ENCODE data around the gene KIAA1671.
A peak's percentile ranks its signal among the peaks of the same experiment; 100 is the strongest.

The KIAA1671 gene

DNA sequence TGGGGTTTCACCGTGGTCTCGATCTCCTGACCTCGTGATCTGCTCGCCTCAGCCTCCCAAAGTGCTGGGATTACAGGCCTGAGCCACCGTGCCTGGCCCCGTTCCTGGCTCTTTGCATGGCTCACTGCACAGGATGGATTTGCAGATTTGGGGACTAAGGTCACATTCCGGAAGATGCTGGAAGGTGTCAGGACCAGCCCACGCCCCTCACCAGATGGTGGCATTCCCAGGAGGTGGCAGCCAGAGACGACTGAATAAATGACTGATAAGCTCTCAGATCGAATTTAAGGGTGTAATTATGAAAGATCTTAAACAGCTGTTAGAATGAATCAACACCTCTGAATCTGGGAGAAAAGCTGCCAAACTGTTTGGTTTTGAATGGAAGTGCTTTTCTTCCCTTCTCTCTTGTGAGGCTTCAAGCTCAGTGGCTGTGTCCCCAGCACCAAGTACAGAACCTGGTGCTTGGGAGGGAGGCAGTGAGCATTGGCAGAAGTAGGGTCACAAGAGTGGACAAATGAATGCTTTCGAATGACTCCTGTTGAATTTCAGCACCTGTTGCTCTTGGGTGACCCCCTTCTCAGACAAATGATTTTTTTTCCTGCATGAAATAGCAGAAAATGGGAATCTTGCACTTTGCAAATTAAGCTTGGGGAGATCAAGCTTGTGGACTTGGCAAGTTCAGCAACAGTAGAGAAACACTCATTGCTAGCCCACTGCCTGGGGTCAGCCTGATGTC lies 69.6 kb downstream of the KIAA1671 start:
- Mint-ChIP-seq H3K9me3 (peaks cover 23% of the 10 kb centered on the region), H3K4me1 (peaks cover 71% of the 10 kb centered on the region), H3K36me3 (ENCODE audit: low read depth) (peaks cover 27% of the 10 kb centered on the region), H3K4me3 (no peak overlapping the region), H3K27me3 (ENCODE audit: low read depth, poor library complexity) (no peaks in the 10 kb centered on the region), H3K27ac (peak overlapping the region; percentile 93)
- no peak for DNase-seq
- TF ChIP-seq, protein P1, sequence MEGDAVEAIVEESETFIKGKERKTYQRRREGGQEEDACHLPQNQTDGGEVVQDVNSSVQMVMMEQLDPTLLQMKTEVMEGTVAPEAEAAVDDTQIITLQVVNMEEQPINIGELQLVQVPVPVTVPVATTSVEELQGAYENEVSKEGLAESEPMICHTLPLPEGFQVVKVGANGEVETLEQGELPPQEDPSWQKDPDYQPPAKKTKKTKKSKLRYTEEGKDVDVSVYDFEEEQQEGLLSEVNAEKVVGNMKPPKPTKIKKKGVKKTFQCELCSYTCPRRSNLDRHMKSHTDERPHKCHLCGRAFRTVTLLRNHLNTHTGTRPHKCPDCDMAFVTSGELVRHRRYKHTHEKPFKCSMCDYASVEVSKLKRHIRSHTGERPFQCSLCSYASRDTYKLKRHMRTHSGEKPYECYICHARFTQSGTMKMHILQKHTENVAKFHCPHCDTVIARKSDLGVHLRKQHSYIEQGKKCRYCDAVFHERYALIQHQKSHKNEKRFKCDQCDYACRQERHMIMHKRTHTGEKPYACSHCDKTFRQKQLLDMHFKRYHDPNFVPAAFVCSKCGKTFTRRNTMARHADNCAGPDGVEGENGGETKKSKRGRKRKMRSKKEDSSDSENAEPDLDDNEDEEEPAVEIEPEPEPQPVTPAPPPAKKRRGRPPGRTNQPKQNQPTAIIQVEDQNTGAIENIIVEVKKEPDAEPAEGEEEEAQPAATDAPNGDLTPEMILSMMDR (IDR thresholded peaks at IDR 0.05) = no peak

DNA sequence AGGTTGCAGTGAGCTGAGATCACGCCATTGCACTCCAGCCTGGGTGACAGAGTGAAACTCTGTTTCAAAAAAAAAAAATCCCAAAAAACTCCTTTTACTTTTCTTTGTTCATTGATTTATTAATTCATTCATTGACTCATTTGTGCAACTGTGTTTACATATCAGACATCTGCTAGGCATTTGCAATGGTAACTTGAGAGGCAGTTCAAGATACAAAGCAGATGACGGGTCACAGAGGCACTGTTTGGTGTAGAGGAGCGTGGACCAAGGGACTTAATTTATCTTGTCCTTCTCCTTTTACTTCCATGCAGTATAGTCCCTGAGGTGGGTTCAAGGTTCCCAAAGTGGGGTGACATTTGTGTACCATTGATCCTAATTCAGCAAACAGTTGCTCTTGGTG lies 71.4 kb downstream of the KIAA1671 start:
- no peak for DNase-seq
- TF ChIP-seq, protein P1 (IDR thresholded peaks at IDR 0.05) = no peak
- Mint-ChIP-seq H3K4me3 (no peak overlapping the region), H3K36me3 (ENCODE audit: low read depth) (peaks cover 18% of the 10 kb centered on the region), H3K27ac (peak overlapping the region; percentile 31), H3K4me1 (peaks cover 70% of the 10 kb centered on the region), H3K27me3 (ENCODE audit: low read depth, poor library complexity) (no peaks in the 10 kb centered on the region), H3K9me3 (peaks cover 13% of the 10 kb centered on the region)

DNA sequence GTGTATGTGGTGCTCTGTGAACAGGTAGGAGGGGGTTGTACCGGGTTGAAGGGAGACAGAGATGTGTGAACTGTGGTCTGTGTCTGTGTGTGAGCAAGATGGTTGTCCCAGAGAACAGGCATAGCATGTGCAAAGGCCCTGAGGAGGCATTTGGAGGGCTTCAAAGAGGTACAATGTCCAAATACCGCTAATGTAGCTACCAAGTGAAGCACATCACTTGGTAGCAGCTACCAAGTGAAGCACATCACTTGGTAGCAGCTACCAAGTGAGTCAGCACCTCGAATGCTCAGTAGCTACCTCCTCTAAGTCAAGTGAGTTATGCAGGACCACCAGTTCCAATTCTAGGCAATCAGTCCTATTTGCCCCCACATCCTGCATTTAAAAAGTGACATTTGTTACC lies 72.4 kb downstream of the KIAA1671 start:
- Mint-ChIP-seq H3K4me3 (no peak overlapping the region), H3K4me1 (peaks cover 70% of the 10 kb centered on the region), H3K9me3 (peaks cover 4% of the 10 kb centered on the region), H3K27ac (peak overlapping the region; percentile 47), H3K36me3 (ENCODE audit: low read depth) (peaks cover 18% of the 10 kb centered on the region), H3K27me3 (ENCODE audit: low read depth, poor library complexity) (no peaks in the 10 kb centered on the region)
- TF ChIP-seq, protein P1 (IDR thresholded peaks at IDR 0.05) = no peak
- DNase-seq = no peak

DNA sequence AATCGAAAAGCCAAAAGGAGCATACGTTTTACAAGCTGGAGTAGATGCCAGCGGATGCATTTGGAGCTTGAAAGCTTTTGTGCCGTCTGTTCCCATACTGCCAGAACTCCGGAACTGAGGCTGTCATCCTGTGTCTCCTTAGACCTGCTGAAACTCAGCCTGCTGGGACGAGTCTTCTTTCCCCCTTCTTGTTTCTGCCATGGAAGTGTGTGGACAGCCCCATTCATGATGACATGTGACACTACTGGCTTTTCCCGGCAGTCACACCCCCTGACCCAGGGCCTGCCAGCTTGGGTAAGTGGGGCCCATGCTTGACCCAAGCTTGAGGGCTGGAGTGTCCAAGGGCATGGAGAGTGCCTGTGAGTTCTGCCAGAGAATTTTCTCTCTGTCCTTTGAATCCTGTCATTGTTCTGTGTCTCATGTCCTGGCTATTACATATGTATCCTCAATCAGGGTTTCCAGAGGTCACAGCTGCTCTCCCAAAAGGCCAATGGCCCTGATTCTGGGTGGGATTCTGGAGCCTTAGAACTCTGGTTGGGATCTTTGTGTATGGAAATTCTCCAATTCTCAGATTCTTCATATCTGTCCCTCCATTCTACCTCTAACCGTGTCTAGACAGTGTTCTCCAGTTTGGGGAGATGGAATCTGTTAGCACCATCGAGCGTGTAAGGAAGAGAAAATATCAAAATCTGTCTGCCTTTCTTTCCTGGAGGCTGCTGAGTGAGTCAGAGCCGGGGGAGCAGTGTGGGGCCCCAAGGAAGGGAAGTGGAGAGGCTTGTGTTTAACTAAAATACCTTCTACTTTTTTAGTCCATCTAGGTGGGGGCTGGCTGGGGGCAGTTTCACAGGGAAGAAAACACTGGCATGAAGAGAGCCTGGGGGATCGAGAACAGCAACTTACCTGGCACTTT lies 73.2 kb downstream of the KIAA1671 start:
- no peak for DNase-seq
- Mint-ChIP-seq H3K36me3 (ENCODE audit: low read depth) (peaks cover 13% of the 10 kb centered on the region), H3K4me3 (peak overlapping the region; percentile 59), H3K9me3 (no peaks in the 10 kb centered on the region), H3K27me3 (ENCODE audit: low read depth, poor library complexity) (no peaks in the 10 kb centered on the region), H3K27ac (peak overlapping the region; percentile 80), H3K4me1 (peaks cover 63% of the 10 kb centered on the region)
- TF ChIP-seq, protein P1 (IDR thresholded peaks at IDR 0.05) = no peak

DNA sequence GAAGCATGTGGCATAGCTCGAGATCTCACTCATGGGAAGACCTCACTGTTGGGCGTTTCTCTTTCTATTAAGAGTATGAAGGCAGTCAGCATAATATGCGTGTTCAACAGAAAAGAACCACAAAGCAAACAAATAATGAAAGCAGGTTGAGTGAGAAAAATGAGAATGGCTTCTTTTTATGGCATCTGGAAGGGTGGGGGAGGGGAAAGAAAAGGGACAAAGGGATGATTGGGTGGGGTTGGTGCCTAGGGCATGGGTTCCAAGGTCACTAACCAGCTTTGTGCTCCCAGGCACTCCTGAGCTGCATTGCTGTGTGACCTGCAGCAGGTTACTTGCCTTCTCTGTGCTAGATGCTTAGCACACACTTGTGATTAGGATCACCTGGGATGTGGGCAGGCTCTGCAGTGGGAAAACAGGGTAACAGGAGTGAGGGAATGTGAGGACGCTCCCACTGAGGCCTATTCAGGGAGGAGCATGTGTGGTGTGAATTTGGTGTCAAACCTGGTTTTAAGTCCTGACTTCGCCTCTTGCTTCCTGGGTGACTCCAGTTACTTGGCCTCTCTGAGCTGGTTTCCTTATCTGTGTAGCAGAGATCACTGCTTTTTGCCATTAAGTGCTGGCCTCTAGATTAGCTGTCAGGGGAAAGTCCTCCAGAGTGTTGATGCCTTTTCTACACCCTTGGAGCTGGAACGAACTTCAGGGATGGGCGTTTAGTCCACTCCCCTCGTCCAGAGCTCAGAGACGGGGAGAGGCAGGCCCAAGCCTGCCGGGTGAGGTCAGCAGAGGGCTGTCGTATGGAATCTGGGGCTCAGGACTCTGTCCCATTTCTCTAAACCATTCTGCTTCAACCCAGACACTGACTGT lies 74.8 kb downstream of the KIAA1671 start:
- Mint-ChIP-seq H3K36me3 (ENCODE audit: low read depth) (peaks cover 13% of the 10 kb centered on the region), H3K27ac (peak overlapping the region; percentile 80), H3K4me3 (no peak overlapping the region), H3K4me1 (peaks cover 48% of the 10 kb centered on the region), H3K9me3 (no peaks in the 10 kb centered on the region), H3K27me3 (ENCODE audit: low read depth, poor library complexity) (peaks cover 4% of the 10 kb centered on the region)
- DNase-seq = no peak
- TF ChIP-seq, protein P1 (IDR thresholded peaks at IDR 0.05) = no peak

Data from nephron progenitor cell (in vitro differentiated cells).